Body of pancreas (tissue), 4 donors: ENCODE results near the gene THSD4.

Source experiments
- CTCF ChIP-seq, 7 experiments: fragments of 450-650 bp in 4 of 7; fragments of 200-600 bp in 3 of 7; sonication (generic) in 3 of 7; IDR thresholded peaks; one replicate each; pipeline ENCODE4 v1.5.1; 2016 to 2019; ENCODE audit warnings: antibody characterized with exemption in 7 of 7
- POLR2A ChIP-seq, 3 donors: fragments of 450-650 bp; IDR thresholded peaks; one replicate each; pipeline ENCODE4 v1.6.1; 2016; ENCODE audit warnings: antibody characterized with exemption in 3 of 3, mild to moderate bottlenecking in 2 of 3

- no peak for TF ChIP-seq CTCF (IDR thresholded peaks at IDR 0.05)
- TF ChIP-seq POLR2A (IDR thresholded peaks at IDR 0.05): no peak
These were observed 264.6 kb downstream of the THSD4 start for GRCh38 chr15:71379893-71380292.
